Testis (tissue), 3 donors: Measurements from ENCODE around the gene RPS26. TPM values are rescaled to one million over a fixed set of nuclear protein-coding genes. Genes with fewer than 3 reads are reported as not detected.
"Not testable (repeated sequence)": the region's sequence is repeated elsewhere in the genome, so short reads cannot be mapped to it uniquely, and the experiment has no call there.

Experiments used
- DNase-seq: peaks from one replicate; pipeline ENCODE4 v3.0.0-alpha.2; 2019
- H3K27ac ChIP-seq, 2 donors: fragments of 200-600 bp; sonication (generic); one replicate each; pipeline ENCODE4 v1.5.1; 2019
- H3K27me3 ChIP-seq: fragments of 200-600 bp; sonication (generic); one replicate; pipeline ENCODE4 v1.5.1; 2019
- H3K36me3 ChIP-seq: fragments of 200-600 bp; sonication (generic); one replicate; pipeline ENCODE4 v1.5.1; 2017; ENCODE audit warnings: low read depth; ENCODE audit errors: missing control alignments
- H3K4me1 ChIP-seq: fragments of 200-600 bp; sonication (generic); one replicate; pipeline ENCODE4 v1.5.1; 2019
- H3K4me3 ChIP-seq, 2 donors: fragments of 200-600 bp; sonication (generic); one replicate each; pipeline ENCODE4 v1.5.1; 2017 to 2019
- H3K9me3 ChIP-seq: fragments of 200-600 bp; sonication (generic); one replicate; pipeline ENCODE4 v1.5.1; 2017
- CTCF ChIP-seq, 3 experiments: fragments of 450-650 bp in 2 of 3; fragments of 200-600 bp in 1 of 3; sonication (generic) in 1 of 3; IDR thresholded peaks; one replicate each; pipeline ENCODE4 v1.5.1; 2016 to 2019; ENCODE audit warnings: antibody characterized with exemption in 3 of 3, mild to moderate bottlenecking in 2 of 3, moderate library complexity in 1 of 3
- POLR2A ChIP-seq: fragments of 450-650 bp; IDR thresholded peaks from one replicate; pipeline ENCODE4 v1.6.1; 2017; ENCODE audit warnings: antibody characterized with exemption, mild to moderate bottlenecking, moderate library complexity
- WGBS, 2 donors: methylation state at CpG; one replicate each; pipeline ENCODE4 v1.1.5; 2018; 5-methylcytosine and 5-hydroxymethylcytosine counted together
- intact Hi-C: fragments of 100-400 bp; cut with DNase I; formaldehyde crosslinking; loops from one replicate; pipeline ENCODE4 v1.15.1; 2023; ENCODE audit warnings: low total_unique reads
- polyA plus RNA-seq: library from polyadenylated mRNA; stranded (reverse); fragments of 350-450 nt; fragmentation: Illumina TruSeq; extraction: RNeasy Lipid Tissue Mini Kit (QIAGEN cat#74804); gene quantifications from one replicate; pipeline ENCODE4 v1.2.3, GENCODE V29; 2014; ENCODE audit warnings: low read depth, low replicate concordance; ENCODE audit not compliant: insufficient read depth
- total RNA-seq, 2 donors: library from RNA; depleted of rRNA; stranded (reverse); fragments of >200 nt; gene quantifications; one replicate each; pipeline ENCODE4 v1.2.3, GENCODE V29; 2016

The RPS26 gene
- total and polyA plus RNA-seq, 3 donors from 2014 or later, result 197 to 568 (median 395) TPM

DNA sequence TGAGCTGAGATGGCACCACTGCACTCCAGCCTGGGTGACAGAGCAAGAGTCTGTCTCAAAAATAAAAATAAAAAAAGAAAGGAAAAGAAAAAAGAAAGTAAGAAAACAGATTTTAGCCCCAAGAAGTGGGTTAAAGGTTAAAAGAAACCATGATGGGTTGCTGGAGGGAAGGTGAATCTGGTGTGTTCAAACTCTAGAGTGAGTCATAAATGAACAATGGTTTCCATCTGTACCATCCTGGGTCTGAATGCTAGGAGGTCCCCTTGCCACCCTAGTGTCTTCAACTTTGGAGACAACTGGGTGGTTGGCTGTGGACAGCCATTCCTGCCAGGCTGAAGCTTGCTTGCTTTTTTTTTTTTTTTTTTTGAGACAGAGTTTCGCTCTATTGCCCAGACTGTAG, 1.6 kb upstream of the RPS26 start:
- H3K4me1 ChIP-seq, result peaks cover 13% of the 10 kb centered on the region
- intact Hi-C loops, result no loop called here
- no peak overlapping the region for H3K4me3 ChIP-seq
- no peaks in the 10 kb centered on the region for H3K27me3 ChIP-seq
- TF ChIP-seq CTCF (IDR thresholded peaks at IDR 0.05), result no peak
- TF ChIP-seq POLR2A, result no peak
- H3K27ac ChIP-seq, result no peak overlapping the region
- no peaks in the 10 kb centered on the region for H3K36me3 ChIP-seq
- no peak for DNase-seq
- 86 to 100% methylated on average over 1 of the region's 1 CpG for WGBS, 2 donors
- no peaks in the 10 kb centered on the region for H3K9me3 ChIP-seq

- no peak for DNase-seq
- Histone ChIP-seq H3K36me3 (no peaks in the 10 kb centered on the region), H3K9me3 (no peaks in the 10 kb centered on the region), H3K27ac (peak overlapping the region; percentile 97), H3K27me3 (no peaks in the 10 kb centered on the region), H3K4me1 (peaks cover 13% of the 10 kb centered on the region), H3K4me3 (peak overlapping the region; percentile 88 to 97)
- 44 to 55% methylated on average over 14 of the region's 14 CpGs for WGBS, 2 donors
- TF ChIP-seq POLR2A (no peak), CTCF (IDR thresholded peaks at IDR 0.05) (peak in 2 of 3 experiments; percentile 7 to 49)
- intact Hi-C loops, result no loop called here
These were observed 661 bp upstream of the RPS26 start for GRCh38 chr12:56040963-56041551.

- intact Hi-C loops, H3K27me3 ChIP-seq, DNase-seq, H3K36me3 ChIP-seq, H3K4me1 ChIP-seq, H3K9me3 ChIP-seq: not testable (repeated sequence)
- Histone ChIP-seq H3K4me3 (peak overlapping the region; percentile 88 to 97), H3K27ac (peak overlapping the region; percentile 97)
- WGBS, 2 donors, result 0% methylated on average over 12 to 20 of the region's 20 CpGs
These were observed 704 bp downstream of the RPS26 start for GRCh38 chr12:56042430-56042813.

DNA sequence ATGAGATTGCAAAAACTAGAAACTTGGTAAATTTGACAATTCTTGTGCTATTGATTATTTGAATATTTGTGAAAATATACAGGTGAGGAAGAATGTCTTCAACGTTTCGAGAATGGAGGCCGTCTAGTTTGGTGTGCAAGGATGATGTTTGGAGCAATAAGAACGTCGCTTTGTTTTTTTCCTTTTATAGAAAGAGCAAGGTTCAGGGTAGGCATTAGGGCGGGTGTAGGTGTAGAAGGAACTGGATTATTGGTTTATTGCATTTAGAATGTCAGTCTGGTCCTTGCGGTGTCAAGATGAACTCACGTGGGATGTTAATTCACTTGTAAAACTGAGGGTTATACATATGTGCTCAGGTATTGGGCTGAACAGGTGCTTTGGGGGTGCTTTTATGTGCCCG, 1.1 kb downstream of the RPS26 start:
- H3K36me3 ChIP-seq, result no peaks in the 10 kb centered on the region
- peak overlapping the region; percentile 88 to 97 for H3K4me3 ChIP-seq
- H3K27ac ChIP-seq, result peak overlapping the region; percentile 97
- H3K27me3 ChIP-seq, result no peaks in the 10 kb centered on the region
- no peak for DNase-seq
- TF ChIP-seq CTCF (IDR thresholded peaks at IDR 0.05), result no peak
- TF ChIP-seq POLR2A, result no peak
- peaks cover 10% of the 10 kb centered on the region for H3K4me1 ChIP-seq
- intact Hi-C loops, result no loop called here
- no peaks in the 10 kb centered on the region for H3K9me3 ChIP-seq
- WGBS, 2 donors, result 17 to 26% methylated on average over 9 of the region's 9 CpGs

DNA sequence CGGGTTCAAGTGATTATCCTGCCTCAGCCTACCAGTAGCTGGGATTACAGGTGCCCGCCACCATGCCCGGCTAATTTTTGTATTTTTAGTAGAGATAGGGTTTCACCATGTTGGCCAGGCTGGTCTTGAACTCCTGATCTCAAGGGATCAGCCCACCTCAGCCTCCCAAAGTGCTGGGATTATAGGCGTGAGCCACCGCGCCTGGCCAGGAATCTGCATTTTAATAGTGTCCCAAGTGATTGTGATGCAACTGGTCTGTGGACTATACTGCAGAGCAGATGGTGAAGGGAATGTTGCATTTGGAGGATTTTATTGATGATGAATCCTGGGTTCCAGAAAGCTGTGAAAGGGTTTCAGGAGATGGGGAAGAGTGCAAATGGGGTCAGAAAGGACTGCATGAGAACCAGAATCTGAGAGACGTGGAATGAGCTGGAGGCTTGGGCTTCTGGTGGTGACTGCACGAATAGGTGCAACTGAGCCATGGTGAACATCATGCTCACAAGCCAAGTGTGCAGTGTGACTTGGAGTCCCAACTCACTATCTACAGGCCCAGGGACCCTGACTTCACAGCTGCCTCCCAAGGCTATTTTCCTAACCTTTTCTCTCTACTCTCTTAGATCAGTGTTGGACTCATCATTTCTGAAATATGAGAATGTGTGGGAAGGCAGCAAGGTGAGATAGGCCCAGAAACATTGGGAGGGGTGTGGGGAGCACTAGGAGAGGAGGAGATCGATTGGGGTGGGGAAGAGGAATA, 4.5 kb downstream of the RPS26 start:
- intact Hi-C loops, result no loop called here
- TF ChIP-seq CTCF (IDR thresholded peaks at IDR 0.05) (no peak), POLR2A (no peak)
- no peaks in the 10 kb centered on the region for H3K27me3 ChIP-seq
- no peak for DNase-seq
- H3K27ac ChIP-seq, result no peak overlapping the region
- H3K4me3 ChIP-seq, result no peak overlapping the region
- H3K9me3 ChIP-seq, result no peaks in the 10 kb centered on the region
- WGBS, 2 donors, result 78 to 85% methylated on average over 9 of the region's 9 CpGs
- H3K4me1 ChIP-seq, result peaks cover 10% of the 10 kb centered on the region
- H3K36me3 ChIP-seq, result no peaks in the 10 kb centered on the region
